GM12864 (cell line): ENCODE results near the gene ASPG.
A peak's percentile ranks its signal among the peaks of the same experiment; 100 is the strongest.

Source experiments
- DNase-seq: peaks from one replicate; pipeline ENCODE4 v3.0.0-alpha.2; 2011; ENCODE audit warnings: low read depth
- H3K4me3 ChIP-seq: 2 replicates; pipeline ENCODE4 v1.5.1; 2011; ENCODE audit warnings: mild to moderate bottlenecking, low read depth, low read length, control low read depth
- CTCF ChIP-seq: IDR thresholded peaks from 2 replicates; pipeline ENCODE4 v1.5.1; 2011; ENCODE audit warnings: low read depth, mild to moderate bottlenecking, moderate library complexity, low read length, control low read depth, inconsistent platforms; ENCODE audit errors: missing control alignments

The ASPG gene

DNA sequence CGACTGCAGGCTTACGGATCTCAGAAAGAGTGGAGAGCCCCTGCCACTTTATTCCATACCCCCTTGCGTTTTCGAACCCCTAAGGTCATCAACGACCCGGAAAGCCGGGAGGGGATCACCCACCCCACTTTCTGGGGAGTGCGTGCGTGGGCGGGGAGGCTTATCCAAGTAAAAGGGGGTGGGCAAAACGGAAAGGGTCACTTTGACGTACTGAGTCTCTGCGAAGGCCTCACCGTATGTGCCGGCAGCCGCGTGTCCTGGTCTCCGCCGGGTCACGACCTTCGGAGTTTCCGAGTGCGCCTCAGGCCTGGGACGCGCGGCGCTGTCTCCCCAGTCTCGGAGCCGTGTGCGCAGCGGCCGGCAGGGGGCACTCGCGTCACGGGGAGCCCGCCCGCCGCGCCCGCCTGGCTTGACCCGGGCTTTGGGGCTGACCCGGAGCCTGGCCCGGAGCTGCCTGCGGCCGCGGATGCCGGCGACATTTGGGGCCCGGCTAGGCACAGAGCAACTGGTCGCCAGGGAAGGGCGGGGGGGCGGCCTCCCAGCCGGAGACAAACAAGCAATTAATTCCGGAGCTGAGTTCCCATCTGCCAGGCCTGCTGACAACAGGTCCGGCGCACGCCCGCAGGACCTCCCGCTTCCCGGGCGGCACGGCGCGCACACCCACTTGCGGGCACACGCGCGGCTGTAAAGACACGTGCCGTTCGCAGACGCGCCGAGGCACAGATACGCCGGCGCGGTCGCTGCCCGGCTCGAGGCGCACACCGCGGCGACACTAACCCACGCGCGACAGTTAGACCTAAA, 52.0 kb downstream of the ASPG start:
- TF ChIP-seq CTCF: peak; percentile 74
- H3K4me3 ChIP-seq: no peak overlapping the region; the same call in 1 of the 2 replicates
- DNase-seq: no peak

GRCh38 chr14:104138098-104138717, 52.7 kb downstream of the ASPG start, which contains the start of gene KIF26A:
Gene KIF26A, plus strand, starts transcription at chr14:104138587. Its CDS starts 136 bp downstream, at chr14:104138723.
- no peak within 1 kb of the TSS; the same call in 1 of the 2 replicates for H3K4me3 ChIP-seq
- no peak for TF ChIP-seq CTCF
- DNase-seq: no peak

DNA sequence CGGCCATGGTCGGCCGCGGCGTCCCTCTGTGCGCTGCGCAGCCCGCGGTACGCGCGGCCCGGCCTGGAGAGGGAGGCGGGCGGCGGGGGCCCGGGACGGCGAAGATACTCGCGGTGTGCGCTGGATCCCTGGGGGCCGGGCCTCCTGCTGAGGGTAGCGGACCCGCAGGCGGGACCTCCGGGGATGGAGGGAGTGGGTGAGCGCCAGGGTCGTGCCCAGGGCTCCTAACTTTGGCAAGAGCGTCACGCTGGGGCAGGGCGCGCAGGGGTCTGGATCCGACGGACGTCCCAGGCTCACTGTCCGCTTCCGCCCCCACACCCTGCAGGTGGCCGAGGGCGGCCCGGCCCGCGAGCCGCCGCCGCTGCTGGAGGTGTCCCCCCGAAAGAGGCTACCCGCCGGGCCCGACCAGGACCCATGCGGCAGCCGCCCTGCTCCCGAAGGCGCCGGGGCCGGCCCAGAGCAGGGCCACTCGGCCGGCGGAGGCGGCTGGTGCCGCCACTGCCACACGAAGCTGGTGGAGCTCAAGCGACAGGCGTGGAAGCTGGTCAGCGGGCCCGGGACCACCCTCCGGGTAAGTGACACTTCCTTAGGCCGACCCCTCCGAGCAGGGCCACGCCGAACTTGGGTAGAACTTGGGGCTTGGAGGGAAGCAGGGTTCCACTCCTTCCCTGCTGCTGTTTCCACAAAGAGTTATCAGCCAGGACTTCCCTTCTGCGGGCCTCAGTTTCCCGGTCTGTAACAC, 53.4 kb downstream of the ASPG start:
- no peak for TF ChIP-seq CTCF
- no peak overlapping the region for H3K4me3 ChIP-seq
- no peak for DNase-seq

- H3K4me3 ChIP-seq: no peak overlapping the region
- no peak for DNase-seq
- TF ChIP-seq CTCF: no peak
These were observed 54.1 kb downstream of the ASPG start for GRCh38 chr14:104139460-104140212.

GRCh38 chr14:104140213-104140462, 54.6 kb downstream of the ASPG start:
- no peak overlapping the region for H3K4me3 ChIP-seq
- no peak for DNase-seq
- TF ChIP-seq CTCF: no peak

GRCh38 chr14:104140463-104141331, 55.2 kb downstream of the ASPG start:
- no peak overlapping the region for H3K4me3 ChIP-seq
- DNase-seq: no peak
- TF ChIP-seq CTCF: no peak
